HG02943 (cell line): ENCODE results near the gene SIRPB1.
"Not testable (repeated sequence)": the region's sequence is repeated elsewhere in the genome, so short reads cannot be mapped to it uniquely, and the experiment has no call there.

Source experiments
- ATAC-seq: cut with Tn5 transposase; IDR thresholded peaks from one replicate; pipeline ENCODE4 v1.9.1; 2021; ENCODE audit warnings: mild to moderate bottlenecking, low read depth, moderate library complexity; ENCODE audit not compliant: unreplicated experiment

Gene SIRPB1

DNA sequence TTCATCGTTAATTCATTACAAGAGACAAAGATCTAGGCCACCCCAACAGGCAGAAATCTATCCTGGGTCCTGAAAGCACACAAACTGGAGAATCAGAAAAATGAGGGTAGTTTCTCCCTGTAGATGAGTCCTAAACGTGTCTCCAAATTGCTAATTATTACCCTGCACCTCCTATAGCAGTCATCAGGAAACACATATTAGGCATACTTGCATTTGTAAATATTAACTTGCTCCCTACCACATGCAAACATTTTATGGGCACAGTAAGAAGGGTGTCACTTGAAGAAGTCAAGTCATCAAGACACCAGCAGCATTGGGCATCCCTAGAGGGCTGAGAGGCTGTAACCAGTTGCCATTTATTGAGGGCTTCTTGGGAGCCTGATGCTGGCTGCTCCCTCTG lies 17.9 kb upstream of the SIRPB1 start:
- ATAC-seq: no peak

DNA sequence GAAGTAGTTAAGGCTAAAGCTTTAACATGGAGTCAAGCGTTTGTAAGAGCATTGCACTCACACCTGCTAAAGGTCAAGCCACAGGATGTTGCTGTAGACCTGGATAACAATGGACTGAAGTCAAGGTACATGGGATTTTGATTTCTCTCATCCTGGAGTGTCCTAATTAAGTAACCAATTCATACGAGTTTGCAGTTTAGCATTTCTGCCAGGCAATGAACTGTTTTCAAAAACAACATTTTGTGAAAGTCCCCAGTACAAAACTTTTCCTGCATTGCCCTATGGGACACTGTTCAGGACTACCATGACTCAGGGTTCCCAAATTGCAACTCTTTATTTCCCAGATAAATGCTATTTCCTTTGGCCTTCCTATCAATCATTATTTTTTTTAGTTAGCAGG lies 17.4 kb upstream of the SIRPB1 start:
- ATAC-seq: no peak

- no peak for ATAC-seq
Observed at GRCh38 chr20:1636621-1637020, 16.8 kb upstream of the SIRPB1 start.

- no peak for ATAC-seq
Observed at GRCh38 chr20:1635291-1635979, 15.6 kb upstream of the SIRPB1 start.

DNA sequence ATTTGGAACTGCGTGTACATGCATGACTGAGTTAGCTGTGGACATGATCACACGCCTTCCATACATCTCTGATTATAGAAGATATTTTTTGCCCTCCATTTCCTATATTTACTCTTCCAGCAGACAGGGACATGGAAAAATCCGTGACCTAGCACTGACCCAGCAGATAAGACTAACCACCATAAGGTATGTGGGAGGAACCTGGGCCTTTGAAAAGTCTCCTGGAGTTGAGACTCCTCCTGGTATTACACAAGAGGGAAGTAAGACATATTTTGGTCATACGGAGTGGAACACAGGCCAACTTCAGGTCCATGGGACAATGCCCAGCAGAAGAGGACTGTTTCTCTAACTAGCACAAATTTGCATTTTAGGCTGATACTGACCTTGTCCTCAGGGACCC lies 13.7 kb upstream of the SIRPB1 start:
- ATAC-seq: no peak

GRCh38 chr20:1632178-1632577 lies 12.4 kb upstream of the SIRPB1 start:
- ATAC-seq: no peak

DNA sequence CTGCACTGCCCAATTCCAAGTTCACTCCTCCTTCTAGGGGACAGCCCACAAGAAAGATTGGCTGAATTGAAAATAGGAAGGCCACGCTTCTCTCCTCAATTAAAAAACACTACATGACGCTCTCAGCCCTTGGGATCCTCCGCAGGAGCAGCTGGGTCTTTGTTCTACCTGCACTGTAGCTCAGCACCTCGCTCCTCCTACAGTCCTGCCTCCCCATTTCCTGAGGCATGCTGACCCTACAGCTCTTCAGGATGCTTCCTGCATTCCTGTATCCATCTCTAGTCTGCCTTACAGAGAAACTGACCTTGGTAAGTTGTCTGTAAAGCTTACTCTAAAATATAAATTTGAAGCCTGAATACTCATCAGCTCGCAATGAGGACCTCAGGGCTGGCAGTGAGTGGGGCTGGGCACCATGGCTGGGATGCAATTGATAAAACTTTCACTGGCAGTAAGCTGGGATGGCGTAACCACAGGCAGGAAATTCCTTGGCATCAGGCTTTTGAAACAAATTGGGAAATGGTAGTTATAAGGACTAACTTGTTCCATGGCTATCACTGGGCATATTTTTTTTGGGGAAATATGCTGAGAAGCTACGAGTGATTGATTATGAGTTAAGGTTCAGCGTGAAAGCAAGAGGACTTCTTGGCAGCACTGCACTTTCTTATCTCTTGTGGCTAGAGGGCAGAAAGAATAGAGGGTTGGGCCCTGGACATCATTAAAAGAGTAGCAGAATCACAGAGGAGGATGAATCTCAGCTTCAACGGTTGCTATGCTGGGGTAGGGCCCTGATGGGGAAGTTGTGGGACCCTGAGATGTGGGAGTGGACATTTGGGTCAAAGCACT lies 11.7 kb upstream of the SIRPB1 start:
- no peak for ATAC-seq

DNA sequence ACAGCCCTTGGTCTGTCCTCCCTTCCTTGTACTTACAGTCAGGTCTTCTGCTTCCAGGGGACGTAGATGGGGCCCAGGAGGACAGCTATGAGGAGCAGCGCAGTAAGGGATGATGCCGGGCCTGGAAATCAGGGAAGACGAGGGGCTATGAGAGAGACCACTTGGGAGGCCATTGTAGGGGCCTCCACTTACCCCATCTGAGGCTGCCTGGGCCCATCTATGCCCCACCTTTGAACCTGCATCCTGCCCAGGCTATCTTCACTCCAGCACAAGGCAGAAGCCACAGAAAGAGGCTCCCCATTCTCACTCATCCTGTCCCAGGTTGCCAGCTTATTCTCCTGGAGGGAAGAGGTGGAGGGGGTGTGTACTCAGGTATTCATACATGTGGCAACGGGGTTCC lies 10.4 kb upstream of the SIRPB1 start:
- no peak for ATAC-seq

DNA sequence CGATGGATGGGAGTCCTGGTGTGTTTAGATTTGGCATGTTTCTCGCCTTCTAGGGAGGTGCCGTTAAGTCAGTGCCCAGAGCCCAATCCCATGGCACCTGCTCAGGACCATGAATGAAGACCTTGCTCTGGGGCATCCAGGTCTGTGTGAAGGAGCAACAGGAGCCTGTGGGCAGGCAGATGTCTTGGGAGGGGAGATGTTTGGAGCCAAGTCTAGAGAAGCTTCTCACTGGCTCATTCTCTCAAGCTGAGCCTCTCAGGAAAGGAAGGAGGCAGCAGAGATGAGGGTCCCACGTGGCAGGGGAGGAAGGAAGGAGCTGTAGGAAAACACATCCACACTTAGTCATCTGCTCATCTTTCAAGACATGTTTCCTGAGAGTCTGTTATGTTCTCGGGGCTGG lies 9.5 kb upstream of the SIRPB1 start:
- ATAC-seq: no peak

GRCh38 chr20:1628621-1629020 lies 8.8 kb upstream of the SIRPB1 start:
- ATAC-seq: no peak

DNA sequence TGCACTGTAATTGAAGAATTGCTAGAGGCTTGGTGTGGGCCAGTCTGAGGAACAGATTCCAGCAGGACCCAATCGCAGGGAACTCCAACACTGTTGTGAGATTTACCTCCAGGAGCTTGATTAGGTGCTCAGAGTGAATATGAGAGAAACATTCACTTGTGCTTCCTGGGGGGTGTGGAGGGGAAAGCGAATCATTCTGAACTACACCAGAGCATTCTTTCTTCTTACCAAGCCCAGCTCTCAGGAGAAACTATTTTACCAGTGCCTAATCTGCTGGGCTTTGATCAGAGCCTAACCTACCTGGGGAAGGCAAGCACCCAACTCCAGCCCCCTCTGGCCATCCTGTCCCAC lies 7.4 kb upstream of the SIRPB1 start:
- ATAC-seq: no peak

DNA sequence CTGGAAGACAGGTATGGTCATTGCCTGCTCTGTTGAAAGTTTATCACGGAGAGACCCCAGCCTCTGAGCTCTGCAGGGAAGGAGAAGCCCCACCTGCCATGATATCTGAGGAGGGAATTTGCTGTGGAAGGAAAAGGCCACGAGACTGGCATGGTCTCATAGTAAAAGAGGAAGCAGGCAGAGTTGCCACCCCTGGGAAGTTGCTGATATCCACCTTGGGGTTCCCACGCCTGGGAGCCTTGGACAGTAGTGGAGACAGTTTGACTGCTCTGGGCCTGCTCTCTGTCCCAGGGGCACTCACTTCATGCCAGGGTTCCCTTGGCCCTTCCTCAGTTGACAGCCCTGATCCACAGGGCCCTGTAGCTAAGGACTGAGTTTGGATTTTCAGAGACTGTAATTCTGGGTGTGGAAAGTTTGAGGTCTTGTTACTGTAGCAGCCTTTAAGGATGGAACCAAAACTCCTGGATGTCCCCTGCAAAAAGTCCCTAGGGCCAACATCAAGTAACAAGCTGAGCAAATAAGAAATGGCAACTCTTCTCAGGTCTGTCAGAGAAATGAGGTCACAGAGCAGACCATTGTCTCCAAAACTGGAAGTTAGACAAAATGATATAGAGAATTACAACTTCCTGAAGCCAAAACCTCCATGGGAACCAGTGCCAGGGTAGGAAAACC lies 6.9 kb upstream of the SIRPB1 start:
- ATAC-seq: no peak

DNA sequence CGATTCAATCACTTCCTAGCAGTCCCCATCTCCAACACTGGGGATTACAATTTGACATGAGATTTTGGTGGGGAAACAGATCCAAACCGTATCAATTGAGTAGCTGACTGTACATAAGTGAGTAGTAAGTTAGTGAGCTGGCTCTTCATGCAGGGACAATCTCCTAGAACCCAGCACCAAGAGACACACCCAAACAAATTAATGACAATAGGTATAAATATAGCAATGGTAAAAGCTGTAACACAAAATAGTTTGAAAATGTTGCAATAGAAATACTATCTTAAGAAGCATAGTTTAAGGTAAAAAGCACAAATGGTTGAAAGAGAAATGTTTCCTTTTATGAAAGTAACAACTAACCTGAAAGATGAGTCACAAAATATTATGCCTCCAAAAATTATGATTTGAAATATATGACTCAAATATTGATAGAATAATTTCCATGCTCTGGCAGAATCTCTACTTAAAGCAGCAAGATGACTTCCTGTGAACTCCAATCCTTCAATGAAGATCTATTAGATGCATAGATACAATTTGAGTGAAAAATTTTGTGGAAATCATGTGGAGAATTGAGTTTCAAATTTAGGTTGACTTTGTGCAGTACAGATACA lies 5.4 kb upstream of the SIRPB1 start:
- ATAC-seq: no peak

DNA sequence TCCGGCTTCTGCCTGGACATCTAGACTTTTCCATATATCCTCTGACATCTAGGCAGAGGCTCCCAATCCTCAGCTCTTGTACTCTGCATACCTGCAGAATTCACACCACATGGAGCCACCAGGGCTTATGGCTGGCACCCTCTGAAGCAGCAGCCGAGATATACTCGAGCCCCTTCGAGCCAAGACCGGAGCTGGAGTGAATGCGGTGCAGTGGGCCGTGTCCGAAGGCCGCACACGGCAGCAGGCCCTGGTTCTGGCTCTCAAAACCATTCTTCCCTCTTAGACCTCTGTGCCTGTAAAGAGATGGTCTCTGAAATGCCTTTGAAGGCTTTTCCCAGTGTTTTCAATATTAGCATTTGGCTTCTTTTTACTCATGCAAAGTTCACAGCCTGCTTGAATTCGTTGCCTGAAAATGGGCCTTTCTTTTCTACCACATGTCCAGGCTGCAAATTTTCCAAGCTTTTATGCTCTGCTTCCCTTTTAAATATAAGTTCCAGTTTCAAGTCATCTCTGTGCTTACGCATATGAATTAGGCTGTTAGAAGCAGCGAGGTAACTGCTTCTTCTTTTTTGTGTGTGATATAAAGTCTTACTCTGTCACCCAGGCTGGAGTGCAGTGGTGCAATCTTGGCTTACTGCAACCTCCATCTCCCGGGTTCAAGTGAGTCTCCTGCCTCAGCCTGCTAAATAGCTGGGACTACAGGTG lies 3.8 kb upstream of the SIRPB1 start:
- ATAC-seq: no peak

DNA sequence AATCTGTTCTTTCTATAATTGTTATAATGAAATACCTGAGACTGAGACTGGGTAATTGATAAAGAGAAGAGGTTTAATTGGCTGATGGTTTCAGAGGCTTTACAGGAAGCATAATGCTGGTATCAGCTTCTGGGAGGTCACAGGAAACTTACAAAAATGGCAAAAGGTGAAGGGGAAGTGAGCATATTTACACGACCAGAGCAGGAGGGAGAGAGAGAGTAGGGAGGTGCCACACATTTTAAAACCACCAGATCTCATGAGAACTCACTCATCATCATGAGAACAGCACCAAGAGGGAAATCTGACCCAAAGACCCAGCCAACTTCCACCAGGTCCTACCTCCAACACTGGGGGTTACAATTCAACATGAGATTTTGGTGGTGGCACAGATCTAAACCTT lies 2.6 kb upstream of the SIRPB1 start:
- ATAC-seq: no peak

GRCh38 chr20:1621316-1621715 lies 1.5 kb upstream of the SIRPB1 start:
- ATAC-seq: no peak

- ATAC-seq: no peak
Observed at GRCh38 chr20:1618954-1619540, 762 bp downstream of the SIRPB1 start.

DNA sequence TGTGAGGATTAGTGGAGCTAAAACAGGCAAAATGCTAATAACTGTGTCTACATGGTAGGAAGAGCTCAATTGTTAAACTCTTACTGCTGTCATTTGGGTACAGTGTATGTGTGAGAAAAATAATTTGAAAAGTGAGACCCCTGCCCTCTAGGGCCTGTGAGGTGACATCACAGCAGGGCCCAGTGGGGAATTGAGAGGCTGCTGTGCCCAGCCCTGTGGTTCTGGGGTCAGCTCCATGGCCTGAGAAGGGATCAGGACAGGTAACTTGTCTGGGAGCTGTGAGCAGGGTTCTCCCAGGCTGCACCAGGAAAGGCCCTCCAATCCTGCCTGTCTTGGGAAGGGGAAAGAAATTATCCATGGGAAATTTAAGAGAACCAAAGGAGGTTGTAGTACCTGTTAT lies 1.3 kb downstream of the SIRPB1 start:
- no peak for ATAC-seq

GRCh38 chr20:1616858-1617434 lies 2.9 kb downstream of the SIRPB1 start:
- ATAC-seq: no peak

GRCh38 chr20:1610404-1610803 lies 9.4 kb downstream of the SIRPB1 start:
- ATAC-seq: not testable (repeated sequence)
